Duodenal mucosa (tissue), 2 donors: ENCODE measurements around the gene NUDT14.

Experiments used
- H3K27ac ChIP-seq: one replicate; pipeline ENCODE4 v1.7.0; 2013; ENCODE audit warnings: low read depth, low read length
- H3K27me3 ChIP-seq, 2 donors: one replicate each; pipeline ENCODE4 v1.7.0; 2013; ENCODE audit warnings: low read length in 2 of 2, control low read depth in 1 of 2; ENCODE audit not compliant: insufficient read depth in 2 of 2, control insufficient read depth in 1 of 2
- H3K36me3 ChIP-seq, 2 donors: one replicate each; pipeline ENCODE4 v1.7.0; 2013; ENCODE audit warnings: low read length in 2 of 2, control low read depth in 1 of 2; ENCODE audit not compliant: insufficient read depth in 2 of 2, control insufficient read depth in 1 of 2
- H3K4me1 ChIP-seq, 2 donors: one replicate each; pipeline ENCODE4 v1.7.0; 2013; ENCODE audit warnings: low read length in 2 of 2, control low read depth in 1 of 2; ENCODE audit not compliant: insufficient read depth in 2 of 2, control insufficient read depth in 1 of 2
- H3K4me3 ChIP-seq, 2 donors: one replicate each; pipeline ENCODE4 v1.7.0; 2013; ENCODE audit warnings: low read length in 2 of 2, low read depth in 1 of 2
- H3K9ac ChIP-seq, 2 donors: one replicate each; pipeline ENCODE4 v1.7.0; 2013; ENCODE audit warnings: low read length in 2 of 2, low read depth in 1 of 2
- H3K9me3 ChIP-seq, 2 donors: one replicate each; pipeline ENCODE4 v1.7.0; 2013; ENCODE audit warnings: low read length in 2 of 2, control low read depth in 1 of 2; ENCODE audit not compliant: control insufficient read depth in 1 of 2

Gene NUDT14

GRCh38 chr14:105206873-105207272, 25.8 kb upstream of the NUDT14 start:
- Histone ChIP-seq H3K27me3 (peaks cover 5 to 7% of the 10 kb centered on the region in 2 donors), H3K4me3 (no peak overlapping the region), H3K36me3 (peaks cover 0 to 5% of the 10 kb centered on the region in 2 donors), H3K9ac (no peak overlapping the region), H3K9me3 (no peaks in the 10 kb centered on the region), H3K4me1 (peaks cover 14 to 23% of the 10 kb centered on the region in 2 donors), H3K27ac (no peak overlapping the region)

- peaks cover 14 to 23% of the 10 kb centered on the region in 2 donors for H3K4me1 ChIP-seq
- no peak overlapping the region for H3K4me3 ChIP-seq
- no peaks in the 10 kb centered on the region for H3K9me3 ChIP-seq
- H3K27me3 ChIP-seq: peaks cover 16 to 18% of the 10 kb centered on the region in 2 donors
- no peak overlapping the region for H3K9ac ChIP-seq
- H3K36me3 ChIP-seq: peaks cover 0 to 5% of the 10 kb centered on the region in 2 donors
- H3K27ac ChIP-seq: no peak overlapping the region
Measured at GRCh38 chr14:105205673-105206208, 24.6 kb upstream of the NUDT14 start.

DNA sequence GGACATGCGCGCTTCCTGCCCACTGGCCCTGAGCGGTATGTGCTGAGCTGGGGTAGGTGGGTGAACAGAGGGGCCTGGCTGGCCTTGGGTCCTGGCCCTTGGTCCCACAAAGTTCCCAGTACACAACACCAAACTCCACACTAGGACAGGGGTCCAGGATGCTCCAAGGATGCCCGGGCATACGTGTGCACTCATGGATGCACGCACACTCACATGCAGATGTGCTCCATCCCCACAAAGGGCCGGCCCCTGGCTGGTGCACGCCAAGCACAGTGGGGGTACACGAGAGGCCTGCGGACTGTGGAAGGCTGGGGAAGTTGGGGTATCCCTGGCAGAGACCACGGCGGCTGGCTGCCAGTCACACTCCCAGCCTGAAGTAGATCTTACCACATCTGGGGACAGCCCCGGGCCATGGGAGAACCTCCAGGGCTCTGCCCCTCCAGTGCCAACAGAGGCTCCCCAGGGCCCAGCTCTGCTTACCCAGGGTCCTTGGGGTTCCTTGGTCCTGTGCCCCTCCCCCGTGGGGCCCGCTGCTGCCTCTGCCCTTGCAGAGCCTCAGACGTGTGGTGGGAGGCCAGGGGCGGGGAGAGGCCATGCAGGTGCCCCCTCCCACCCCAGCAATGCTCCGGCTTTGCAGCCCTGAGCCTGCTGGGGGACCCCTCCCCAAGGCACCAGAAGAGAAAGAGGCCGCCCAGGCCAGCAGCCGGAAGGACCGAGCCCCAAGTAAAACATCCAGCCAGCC, 24.0 kb upstream of the NUDT14 start:
- H3K27ac ChIP-seq: no peak overlapping the region
- H3K4me3 ChIP-seq: no peak overlapping the region
- H3K27me3 ChIP-seq: peaks cover 19% of the 10 kb centered on the region in 2 donors
- no peak overlapping the region for H3K9ac ChIP-seq
- H3K9me3 ChIP-seq: no peaks in the 10 kb centered on the region
- peaks cover 14 to 23% of the 10 kb centered on the region in 2 donors for H3K4me1 ChIP-seq
- H3K36me3 ChIP-seq: peaks cover 0 to 3% of the 10 kb centered on the region in 2 donors

DNA sequence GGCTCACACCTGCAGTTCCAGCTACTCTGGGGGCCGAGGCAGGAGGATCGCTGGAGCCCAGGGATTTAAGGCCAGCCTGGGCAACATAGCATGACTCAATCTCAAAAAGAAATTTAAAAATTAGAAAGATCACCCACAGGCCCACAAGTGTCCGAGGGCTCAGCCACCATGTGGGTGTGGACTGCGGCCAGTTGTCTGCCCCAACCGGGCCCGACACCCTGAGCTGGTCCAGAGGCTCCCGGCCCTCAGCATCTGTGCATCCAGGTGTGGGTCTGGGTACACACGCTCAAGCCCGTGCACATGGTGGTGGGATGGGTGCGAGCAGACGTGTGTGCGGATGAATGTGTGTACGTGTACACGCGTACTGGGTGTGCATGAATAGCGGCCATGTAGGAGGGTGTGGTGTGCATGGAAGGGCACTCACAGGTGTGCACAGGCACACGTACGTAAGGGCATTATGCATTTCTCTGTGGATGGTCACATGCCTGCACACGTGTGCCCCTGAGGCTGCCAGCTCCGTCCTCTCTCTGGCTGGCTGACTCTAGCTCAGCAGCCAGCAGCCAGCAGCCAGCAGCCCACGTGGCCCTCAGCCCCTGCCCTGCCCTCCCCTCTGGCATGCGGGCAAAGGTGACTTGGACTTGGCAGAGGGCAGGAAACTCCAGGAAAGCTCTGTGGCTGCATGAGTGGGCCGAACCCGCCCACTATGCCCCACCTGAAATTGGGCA, 23.3 kb upstream of the NUDT14 start:
- no peak overlapping the region for H3K9ac ChIP-seq
- no peaks in the 10 kb centered on the region for H3K36me3 ChIP-seq
- peaks cover 19 to 23% of the 10 kb centered on the region in 2 donors for H3K27me3 ChIP-seq
- no peaks in the 10 kb centered on the region for H3K9me3 ChIP-seq
- H3K27ac ChIP-seq: no peak overlapping the region
- peaks cover 14 to 25% of the 10 kb centered on the region in 2 donors for H3K4me1 ChIP-seq
- no peak overlapping the region for H3K4me3 ChIP-seq

DNA sequence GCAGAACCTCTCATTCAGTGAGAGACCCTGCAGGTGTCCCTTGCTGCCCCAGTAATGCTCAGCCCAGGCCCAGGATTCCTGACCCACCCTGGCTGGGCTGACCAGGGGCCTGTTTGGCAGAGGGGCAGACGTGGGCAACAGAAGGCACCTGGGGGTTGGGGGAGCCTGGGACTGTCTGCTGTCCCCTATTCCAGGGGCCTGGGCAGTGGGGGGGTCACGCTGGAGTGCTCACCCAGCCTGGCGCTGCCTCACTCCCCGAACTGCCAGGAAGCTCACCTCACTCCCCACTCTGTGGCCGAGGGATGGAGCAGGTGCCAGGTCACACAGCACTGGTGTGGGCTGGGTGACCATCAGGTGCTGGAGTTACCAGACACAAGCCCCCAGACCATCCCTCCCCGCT, 22.6 kb upstream of the NUDT14 start:
- peaks cover 20 to 23% of the 10 kb centered on the region in 2 donors for H3K27me3 ChIP-seq
- no peak overlapping the region for H3K4me3 ChIP-seq
- H3K9me3 ChIP-seq: no peaks in the 10 kb centered on the region
- H3K4me1 ChIP-seq: peaks cover 14 to 26% of the 10 kb centered on the region in 2 donors
- H3K9ac ChIP-seq: no peak overlapping the region
- H3K27ac ChIP-seq: no peak overlapping the region
- no peaks in the 10 kb centered on the region for H3K36me3 ChIP-seq

DNA sequence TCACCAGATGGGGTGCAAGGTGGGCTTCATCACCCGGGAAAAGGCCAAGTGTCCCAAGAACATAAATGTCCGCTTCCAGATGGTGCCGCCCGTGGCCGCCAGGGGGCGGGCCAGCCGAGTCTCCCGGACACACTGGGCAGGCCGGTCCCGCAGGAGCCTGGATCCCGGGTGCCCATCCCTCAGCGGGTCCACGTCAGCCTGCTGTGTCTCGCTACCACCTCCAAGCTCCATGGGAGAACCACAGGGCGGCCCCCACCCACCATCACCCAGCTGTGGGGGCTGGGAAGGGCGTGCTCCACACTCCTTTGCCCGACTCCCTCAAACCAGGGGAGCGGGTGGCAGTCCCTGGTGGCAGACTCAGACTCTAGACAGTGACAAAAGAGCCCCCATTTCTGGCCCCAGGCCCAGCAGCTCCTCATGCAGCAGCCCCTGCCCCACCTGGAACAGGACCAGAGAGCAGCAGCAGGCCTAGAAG, 22.0 kb upstream of the NUDT14 start:
- no peaks in the 10 kb centered on the region for H3K36me3 ChIP-seq
- no peak overlapping the region for H3K4me3 ChIP-seq
- H3K4me1 ChIP-seq: peaks cover 14 to 26% of the 10 kb centered on the region in 2 donors
- H3K9ac ChIP-seq: no peak overlapping the region
- H3K27ac ChIP-seq: no peak overlapping the region
- peaks cover 26 to 28% of the 10 kb centered on the region in 2 donors for H3K27me3 ChIP-seq
- no peaks in the 10 kb centered on the region for H3K9me3 ChIP-seq

- H3K27ac ChIP-seq: no peak overlapping the region
- no peaks in the 10 kb centered on the region for H3K36me3 ChIP-seq
- no peak overlapping the region for H3K4me3 ChIP-seq
- no peak overlapping the region for H3K9ac ChIP-seq
- peaks cover 14 to 34% of the 10 kb centered on the region in 2 donors for H3K4me1 ChIP-seq
- peaks cover 32 to 35% of the 10 kb centered on the region in 2 donors for H3K27me3 ChIP-seq
- H3K9me3 ChIP-seq: no peaks in the 10 kb centered on the region
Measured at GRCh38 chr14:105201925-105202513, 20.9 kb upstream of the NUDT14 start.

DNA sequence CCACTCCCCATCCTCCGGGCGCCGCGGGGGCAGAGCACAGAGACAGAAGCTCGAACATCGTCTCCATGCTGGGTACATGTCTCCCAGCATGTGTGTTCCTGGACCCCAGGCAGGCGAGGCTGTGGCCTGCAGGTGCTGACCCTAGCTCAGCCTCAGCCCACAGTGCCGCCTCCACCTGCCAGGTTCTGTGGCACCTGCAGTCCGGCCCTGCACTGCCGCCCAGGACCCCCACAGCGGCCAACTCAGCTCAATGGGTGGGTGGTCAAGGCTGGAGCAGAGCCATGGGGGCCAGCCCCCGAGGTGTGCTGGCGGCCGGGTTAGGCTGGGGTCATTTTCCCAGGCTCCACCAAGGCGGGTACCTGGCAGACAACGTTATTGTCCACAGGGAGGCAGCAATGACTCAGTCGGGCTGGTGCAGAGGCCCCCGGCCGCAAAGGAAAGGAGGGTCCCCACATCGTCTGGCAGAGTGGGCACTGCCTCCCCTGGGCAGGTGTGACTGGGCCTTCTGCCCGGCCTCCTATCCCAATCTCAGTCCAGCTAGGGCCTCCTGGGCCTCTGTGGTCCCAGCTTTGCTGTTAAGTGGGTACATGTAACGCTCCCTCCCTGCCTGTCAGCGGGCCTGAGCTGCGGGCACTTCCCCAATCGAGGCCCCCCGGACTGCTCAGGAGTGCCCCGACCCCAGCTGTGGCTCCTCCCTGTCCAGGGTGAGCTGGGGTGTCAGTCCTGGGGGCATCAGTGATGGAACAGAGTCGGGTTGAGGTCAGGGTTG, 20.2 kb upstream of the NUDT14 start:
- Histone ChIP-seq H3K36me3 (no peaks in the 10 kb centered on the region), H3K4me1 (peaks cover 15 to 36% of the 10 kb centered on the region in 2 donors), H3K9ac (no peak overlapping the region), H3K9me3 (no peaks in the 10 kb centered on the region), H3K27ac (no peak overlapping the region), H3K4me3 (no peak overlapping the region), H3K27me3 (peaks cover 33 to 42% of the 10 kb centered on the region in 2 donors)

GRCh38 chr14:105200641-105201040, 19.5 kb upstream of the NUDT14 start:
- H3K9ac ChIP-seq: no peak overlapping the region
- H3K27me3 ChIP-seq: peaks cover 40 to 49% of the 10 kb centered on the region in 2 donors
- H3K27ac ChIP-seq: no peak overlapping the region

More at GRCh38 chr14:105200641-105201040, 19.5 kb upstream of the NUDT14 start:
- Histone ChIP-seq H3K4me1 (peaks cover 20 to 37% of the 10 kb centered on the region in 2 donors), H3K4me3 (no peak overlapping the region), H3K36me3 (no peaks in the 10 kb centered on the region), H3K9me3 (no peaks in the 10 kb centered on the region)
